PC-3 (cell line): ENCODE results near the gene TGFBR3.

Experiments
- EZH2 ChIP-seq: fragments of 300-600 bp; sonication (generic); IDR thresholded peaks from one replicate; pipeline ENCODE4 v1.6.1; 2017; ENCODE audit warnings: antibody characterized with exemption, mild to moderate bottlenecking, low read length; ENCODE audit not compliant: unreplicated experiment
- TF ChIP-seq, protein P1 (sequence below): fragments of 300-600 bp; sonication (generic); conservative IDR thresholded peaks from 2 replicates; pipeline ENCODE4 v1.5.1; 2017; ENCODE audit warnings: antibody characterized with exemption, low read depth, mild to moderate bottlenecking, low read length

DNA sequence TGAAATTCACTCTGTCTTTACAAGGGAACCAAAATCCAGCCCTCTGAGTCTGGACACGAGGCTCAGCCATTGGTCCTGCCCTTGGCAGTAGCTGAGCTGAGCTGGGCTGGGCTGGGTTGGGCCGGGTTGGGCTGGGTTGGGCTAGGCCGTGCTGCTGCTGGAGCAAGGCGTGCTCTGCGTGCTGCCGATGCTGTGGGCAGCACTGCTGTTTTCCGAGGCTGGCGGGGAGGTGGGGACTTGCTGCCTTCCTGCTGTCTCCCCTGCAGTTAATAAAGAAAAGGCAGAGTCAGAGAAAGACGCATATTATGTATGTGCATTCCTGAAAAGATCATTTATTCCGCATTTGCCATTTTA lies 202.4 kb downstream of the TGFBR3 start:
- TF ChIP-seq, protein P1, sequence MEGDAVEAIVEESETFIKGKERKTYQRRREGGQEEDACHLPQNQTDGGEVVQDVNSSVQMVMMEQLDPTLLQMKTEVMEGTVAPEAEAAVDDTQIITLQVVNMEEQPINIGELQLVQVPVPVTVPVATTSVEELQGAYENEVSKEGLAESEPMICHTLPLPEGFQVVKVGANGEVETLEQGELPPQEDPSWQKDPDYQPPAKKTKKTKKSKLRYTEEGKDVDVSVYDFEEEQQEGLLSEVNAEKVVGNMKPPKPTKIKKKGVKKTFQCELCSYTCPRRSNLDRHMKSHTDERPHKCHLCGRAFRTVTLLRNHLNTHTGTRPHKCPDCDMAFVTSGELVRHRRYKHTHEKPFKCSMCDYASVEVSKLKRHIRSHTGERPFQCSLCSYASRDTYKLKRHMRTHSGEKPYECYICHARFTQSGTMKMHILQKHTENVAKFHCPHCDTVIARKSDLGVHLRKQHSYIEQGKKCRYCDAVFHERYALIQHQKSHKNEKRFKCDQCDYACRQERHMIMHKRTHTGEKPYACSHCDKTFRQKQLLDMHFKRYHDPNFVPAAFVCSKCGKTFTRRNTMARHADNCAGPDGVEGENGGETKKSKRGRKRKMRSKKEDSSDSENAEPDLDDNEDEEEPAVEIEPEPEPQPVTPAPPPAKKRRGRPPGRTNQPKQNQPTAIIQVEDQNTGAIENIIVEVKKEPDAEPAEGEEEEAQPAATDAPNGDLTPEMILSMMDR, result no peak
- TF ChIP-seq EZH2, result no peak
